OCI-LY7 (cell line): ENCODE results near the gene TFDP3.

Experiments used
- CTCF ChIP-seq: fragments of 200-600 bp; sonication (generic); conservative IDR thresholded peaks from 2 replicates; pipeline ENCODE4 v1.5.1; 2014; ENCODE audit warnings: mild to moderate bottlenecking, antibody characterized with exemption, low read length, moderate library complexity, mixed read lengths
- EZH2phosphoT487 ChIP-seq: fragments of 200-600 bp; sonication (generic); IDR thresholded peaks from 2 replicates; pipeline ENCODE4 v1.6.1; 2018; ENCODE audit warnings: low read depth, borderline replicate concordance, mild to moderate bottlenecking, mixed run types, antibody characterized with exemption, low read length, moderate library complexity, mixed read lengths

- TF ChIP-seq CTCF (peak; percentile 64), EZH2phosphoT487 (no peak)
These were observed 46.0 kb downstream of the TFDP3 start for GRCh38 chrX:133171962-133172708.
